HepG2 (cell line): ENCODE results near the gene SFXN5.

Experiments used
- CEBPB ChIP-seq: IDR thresholded peaks from 2 replicates; pipeline ENCODE4 v1.6.1; 2011; ENCODE audit warnings: low read depth, low read length, improper control_type of control experiment, borderline replicate concordance
- CTCF ChIP-seq: sonication (generic); formaldehyde crosslinking; IDR thresholded peaks from 2 replicates; pipeline ENCODE4 v1.5.0; 2020; ENCODE audit warnings: mild to moderate bottlenecking, missing genetic modification reagents, moderate library complexity
- MAFG ChIP-seq: sonication (generic); formaldehyde crosslinking; IDR thresholded peaks from 2 replicates; pipeline ENCODE4 v1.5.1; 2020; ENCODE audit warnings: mild to moderate bottlenecking, missing genetic modification reagents
- NFATC3 ChIP-seq: sonication (generic); formaldehyde crosslinking; IDR thresholded peaks from 2 replicates; pipeline ENCODE4 v1.5.1; 2020; ENCODE audit warnings: mild to moderate bottlenecking, missing genetic modification reagents
- NFRKB ChIP-seq: fragments of 450-650 bp; IDR thresholded peaks from 2 replicates; pipeline ENCODE4 v1.6.1; 2017
- PATZ1 ChIP-seq: sonication (generic); formaldehyde crosslinking; IDR thresholded peaks from 2 replicates; pipeline ENCODE4 v1.4.0; 2020; ENCODE audit warnings: missing genetic modification reagents
- REST ChIP-seq, 2 experiments: IDR thresholded peaks; 2 replicates each; pipeline ENCODE4 v1.6.1; 2011 to 2012; ENCODE audit warnings: low read length in 2 of 2, borderline replicate concordance in 1 of 2, low read depth in 1 of 2, mild to moderate bottlenecking in 1 of 2, moderate library complexity in 1 of 2
- U2AF1 ChIP-seq: fragments of 200-400 bp; formaldehyde crosslinking; optimal IDR thresholded peaks from 2 replicates; pipeline ENCODE3; 2017; ENCODE audit warnings: mild to moderate bottlenecking, low read depth, low read length
- ZNF280B ChIP-seq: sonication (generic); formaldehyde crosslinking; IDR thresholded peaks from 2 replicates; pipeline ENCODE4 v1.5.0; 2020; ENCODE audit warnings: missing genetic modification reagents, mild to moderate bottlenecking, borderline replicate concordance
- ZNF704 ChIP-seq: sonication (generic); formaldehyde crosslinking; IDR thresholded peaks from 2 replicates; pipeline ENCODE4 v1.8.1; 2023; ENCODE audit warnings: mild to moderate bottlenecking, inconsistent platforms, moderate library complexity, missing genetic modification reagents, borderline replicate concordance
- ZNF766 ChIP-seq: sonication (generic); formaldehyde crosslinking; IDR thresholded peaks from 2 replicates; pipeline ENCODE4 v1.5.0; 2020; ENCODE audit warnings: missing genetic modification reagents, borderline replicate concordance
- ZSCAN5A ChIP-seq: sonication (generic); formaldehyde crosslinking; IDR thresholded peaks from 2 replicates; pipeline ENCODE4 v1.8.0; 2022; ENCODE audit warnings: mild to moderate bottlenecking, missing genetic modification reagents, borderline replicate concordance

- TF ChIP-seq CTCF (CRISPR knock-in tag) (no peak), ZNF766 (CRISPR knock-in tag) (no peak), MAFG (CRISPR knock-in tag) (no peak), ZNF280B (CRISPR knock-in tag) (no peak), REST (IDR thresholded peaks at IDR 0.05; ENCODE audit: borderline replicate concordance in 1 of 2, low read depth in 1 of 2, low read length in 2 of 2) (no peak), NFRKB (no peak), NFATC3 (CRISPR knock-in tag) (no peak), ZNF704 (CRISPR knock-in tag) (no peak), ZSCAN5A (no peak), U2AF1 (no peak), CEBPB (no peak), PATZ1 (CRISPR knock-in tag) (no peak)
Measured at GRCh38 chr2:72944804-72945449, 126.6 kb downstream of the SFXN5 start.
